Astrocyte (in vitro differentiated cells and primary cell): Measurements from ENCODE around the gene RDH16. TPM values are rescaled to one million over a fixed set of nuclear protein-coding genes. Genes with fewer than 3 reads are reported as not detected.

Experiments
- DNase-seq: peaks from one replicate; pipeline ENCODE4 v3.0.0-alpha.2; 2010; ENCODE audit warnings: low read depth
- FAIRE-seq: peaks from 2 replicates; lab custom pipeline; 2011; peaks lifted over from hg19 to GRCh38; lab: Jason Lieb, UNC
- H2AFZ ChIP-seq: 2 replicates; pipeline ENCODE4 v1.6.0; 2012; ENCODE audit warnings: low read depth, low read length, inconsistent platforms
- H3K27ac ChIP-seq: 2 replicates; pipeline ENCODE4 v1.5.1; 2011; ENCODE audit warnings: low read depth, low read length, inconsistent platforms
- H3K27me3 ChIP-seq: 2 replicates; pipeline ENCODE4 v1.6.0; 2011; ENCODE audit warnings: low read length, inconsistent platforms; ENCODE audit not compliant: insufficient read depth
- H3K36me3 ChIP-seq: 2 replicates; pipeline ENCODE4 v1.5.1; 2011; ENCODE audit warnings: low read length, inconsistent platforms; ENCODE audit not compliant: insufficient read depth
- H3K4me1 ChIP-seq: 2 replicates; pipeline ENCODE4 v1.5.1; 2011; ENCODE audit warnings: low read length, inconsistent platforms; ENCODE audit not compliant: insufficient read depth
- H3K4me2 ChIP-seq: 2 replicates; pipeline ENCODE4 v1.6.0; 2012; ENCODE audit warnings: low read length, inconsistent platforms
- H3K4me3 ChIP-seq: 2 replicates; pipeline ENCODE4 v1.5.1; 2011; ENCODE audit warnings: low read depth, mild to moderate bottlenecking, low read length, inconsistent platforms; ENCODE audit not compliant: insufficient read depth
- H3K79me2 ChIP-seq: 2 replicates; pipeline ENCODE4 v1.6.0; 2012; ENCODE audit warnings: mild to moderate bottlenecking, low read length, inconsistent platforms; ENCODE audit not compliant: insufficient read depth
- H3K9ac ChIP-seq: 2 replicates; pipeline ENCODE4 v1.6.0; 2012; ENCODE audit warnings: mild to moderate bottlenecking, low read length, inconsistent platforms
- H3K9me3 ChIP-seq: 2 replicates; pipeline ENCODE4 v1.5.1; 2012; ENCODE audit warnings: low read depth, mild to moderate bottlenecking, low read length, inconsistent platforms; ENCODE audit not compliant: insufficient read depth
- H4K20me1 ChIP-seq: 2 replicates; pipeline ENCODE4 v1.6.0; 2012; ENCODE audit warnings: low read length, inconsistent platforms; ENCODE audit not compliant: insufficient read depth
- H3K27ac Mint-ChIP-seq: one replicate; pipeline ENCODE4 v1.8.0; 2021; ENCODE audit warnings: mild to moderate bottlenecking, mixed read lengths; ENCODE audit not compliant: unreplicated experiment
- H3K27me3 Mint-ChIP-seq: one replicate; pipeline ENCODE4 v1.8.0; 2021; ENCODE audit warnings: low read depth, mixed read lengths; ENCODE audit not compliant: unreplicated experiment
- H3K36me3 Mint-ChIP-seq: one replicate; pipeline ENCODE4 v1.8.0; 2021; ENCODE audit warnings: low read depth, mixed read lengths; ENCODE audit not compliant: unreplicated experiment
- H3K4me1 Mint-ChIP-seq: one replicate; pipeline ENCODE4 v1.8.0; 2021; ENCODE audit warnings: low read depth, mixed read lengths; ENCODE audit not compliant: unreplicated experiment
- H3K4me3 Mint-ChIP-seq: one replicate; pipeline ENCODE4 v1.8.0; 2021; ENCODE audit warnings: mild to moderate bottlenecking, moderate library complexity, mixed read lengths; ENCODE audit not compliant: unreplicated experiment
- H3K9me3 Mint-ChIP-seq: one replicate; pipeline ENCODE4 v1.8.0; 2021; ENCODE audit warnings: mild to moderate bottlenecking, mixed read lengths; ENCODE audit not compliant: unreplicated experiment
- CTCF ChIP-seq: IDR thresholded peaks from 2 replicates; pipeline ENCODE4 v1.5.1; 2011; ENCODE audit warnings: low read depth, mild to moderate bottlenecking, inconsistent platforms, low read length, moderate library complexity; ENCODE audit not compliant: insufficient read depth
- EZH2 ChIP-seq: IDR thresholded peaks from 2 replicates; pipeline ENCODE4 v1.6.1; 2012; ENCODE audit warnings: mild to moderate bottlenecking, low read length, inconsistent platforms; ENCODE audit not compliant: insufficient read depth
- total RNA-seq: library from RNA; stranded (reverse); gene quantifications from 2 replicates; pipeline ENCODE4 v1.2.1, GENCODE V29; 2021

Gene RDH16
- total RNA-seq, 1 donor from 2014 or later = 0.32 TPM

- no peak overlapping the region for H3K4me2 ChIP-seq
- no peak overlapping the region for H3K4me3 Mint-ChIP-seq
- no peak overlapping the region for H3K9ac ChIP-seq
- no peak for TF ChIP-seq EZH2
- TF ChIP-seq CTCF = no peak
- no peak for FAIRE-seq
- H3K79me2 ChIP-seq = no peaks in the 10 kb centered on the region
- peaks cover 22% of the 10 kb centered on the region for H3K27me3 Mint-ChIP-seq
- H3K9me3 ChIP-seq = peaks cover 6% of the 10 kb centered on the region
- no peaks in the 10 kb centered on the region for H3K36me3 ChIP-seq
- no peak overlapping the region for H3K4me3 ChIP-seq
- H2AFZ ChIP-seq = no peak overlapping the region
- no peaks in the 10 kb centered on the region for H3K4me1 Mint-ChIP-seq
- H3K27ac Mint-ChIP-seq = no peak overlapping the region
- no peak for DNase-seq
- no peaks in the 10 kb centered on the region for H3K4me1 ChIP-seq
- H4K20me1 ChIP-seq = no peaks in the 10 kb centered on the region
- no peaks in the 10 kb centered on the region for H3K27me3 ChIP-seq
- peaks cover 48% of the 10 kb centered on the region for H3K9me3 Mint-ChIP-seq
- no peak overlapping the region for H3K27ac ChIP-seq
- peaks cover 6% of the 10 kb centered on the region for H3K36me3 Mint-ChIP-seq
These were observed 51.6 kb downstream of the RDH16 start for GRCh38 chr12:56905852-56906251.

- peaks cover 38% of the 10 kb centered on the region for H3K9me3 Mint-ChIP-seq
- H2AFZ ChIP-seq = no peak overlapping the region
- no peaks in the 10 kb centered on the region for H3K36me3 ChIP-seq
- H3K4me1 ChIP-seq = no peaks in the 10 kb centered on the region
- H3K4me3 ChIP-seq = no peak overlapping the region
- H3K27ac ChIP-seq = no peak overlapping the region
- H3K9me3 ChIP-seq = peaks cover 9% of the 10 kb centered on the region
- no peaks in the 10 kb centered on the region for H3K79me2 ChIP-seq
- no peaks in the 10 kb centered on the region for H4K20me1 ChIP-seq
- peaks cover 18% of the 10 kb centered on the region for H3K27me3 Mint-ChIP-seq
- no peak overlapping the region for H3K9ac ChIP-seq
- no peak overlapping the region for H3K27ac Mint-ChIP-seq
- no peak overlapping the region for H3K4me2 ChIP-seq
- peaks cover 6% of the 10 kb centered on the region for H3K36me3 Mint-ChIP-seq
- H3K27me3 ChIP-seq = no peaks in the 10 kb centered on the region
- FAIRE-seq (no peak), DNase-seq (no peak)
- no peak overlapping the region for H3K4me3 Mint-ChIP-seq
- H3K4me1 Mint-ChIP-seq = no peaks in the 10 kb centered on the region
- TF ChIP-seq EZH2 (no peak), CTCF (no peak)
These were observed 54.0 kb downstream of the RDH16 start for GRCh38 chr12:56903374-56903773.

Other genes with a start within 250 kb of the RDH16 start
- 632 and 680 TPM in 2 replicates for gene NACA, start 232.3 kb downstream of the RDH16 start, total RNA-seq
- 2.1 and 2.6 TPM in 2 replicates for gene PRIM1, start 205.3 kb downstream of the RDH16 start, total RNA-seq
- gene HSD17B6, start 194.3 kb downstream of the RDH16 start, total RNA-seq = 1.9 and 5.1 TPM in 2 replicates
- 0.17 TPM in 1 of 2 replicates, not detected in the other for gene SDR9C7, start 23.2 kb downstream of the RDH16 start, total RNA-seq
- gene ZBTB39, start 48.9 kb upstream of the RDH16 start, total RNA-seq = 8.4 and 9.8 TPM in 2 replicates
- gene TAC3, start 58.9 kb upstream of the RDH16 start, total RNA-seq = 1.3 and 2.5 TPM in 2 replicates
- gene MYO1A, start 92.5 kb upstream of the RDH16 start, total RNA-seq = 0.34 TPM in 1 of 2 replicates, not detected in the other
- 9.4 and 10.6 TPM in 2 replicates for gene NEMP1, start 121.2 kb upstream of the RDH16 start, total RNA-seq
- 36.6 and 37.8 TPM in 2 replicates for gene NAB2, start 131.5 kb upstream of the RDH16 start, total RNA-seq
- 33.8 and 36.2 TPM in 2 replicates for gene STAT6, start 153.8 kb upstream of the RDH16 start, total RNA-seq
- 369 and 397 TPM in 2 replicates for gene LRP1, start 170.9 kb upstream of the RDH16 start, total RNA-seq
- gene LRP1-AS, start 190.0 kb upstream of the RDH16 start, total RNA-seq = not detected in 2 replicates